Neuronal stem cell (in vitro differentiated cells): ENCODE measurements around the gene NPR3.
"Not testable (repeated sequence)": the region's sequence is repeated elsewhere in the genome, so short reads cannot be mapped to it uniquely, and the experiment has no call there.

Source experiments
- DNase-seq: peaks from one replicate; pipeline ENCODE4 v3.0.0-alpha.2; 2013; ENCODE audit warnings: low spot score
- H2AFZ ChIP-seq: one replicate; pipeline ENCODE4 v1.6.1; 2013; ENCODE audit warnings: mild to moderate bottlenecking, low read length, inconsistent platforms
- H2AK5ac ChIP-seq: 2 replicates; pipeline ENCODE4 v1.6.1; 2013; ENCODE audit warnings: low read depth, mild to moderate bottlenecking, inconsistent platforms, low read length, moderate library complexity, mixed read lengths
- H2BK120ac ChIP-seq: 2 replicates; pipeline ENCODE4 v1.6.1; 2013; ENCODE audit warnings: low read depth, mild to moderate bottlenecking, inconsistent platforms, low read length, moderate library complexity, mixed read lengths
- H2BK12ac ChIP-seq: one replicate; pipeline ENCODE4 v1.6.1; 2013; ENCODE audit warnings: low read length, inconsistent platforms
- H2BK15ac ChIP-seq: 2 replicates; pipeline ENCODE4 v1.6.1; 2013; ENCODE audit warnings: mild to moderate bottlenecking, low read length, inconsistent platforms, mixed read lengths
- H2BK5ac ChIP-seq: one replicate; pipeline ENCODE4 v1.6.1; 2013; ENCODE audit warnings: inconsistent platforms, mild to moderate bottlenecking, low read length, moderate library complexity
- H3K14ac ChIP-seq: one replicate; pipeline ENCODE4 v1.6.1; 2013; ENCODE audit warnings: low read length, inconsistent platforms
- H3K18ac ChIP-seq: 2 replicates; pipeline ENCODE4 v1.6.1; 2013; ENCODE audit warnings: low read length, inconsistent platforms
- H3K23ac ChIP-seq: 2 replicates; pipeline ENCODE4 v1.6.1; 2013; ENCODE audit warnings: low read depth, mild to moderate bottlenecking, mixed read lengths, low read length, inconsistent platforms; ENCODE audit not compliant: poor library complexity
- H3K27ac ChIP-seq: replicated peaks from 3 replicates; pipeline ENCODE4 v1.5.1; 2013; ENCODE audit warnings: low read length, inconsistent platforms
- H3K27me3 ChIP-seq, 3 experiments: 2 replicates each; pipeline ENCODE4 v1.6.1; 2013; ENCODE audit warnings: low read length in 3 of 3, mild to moderate bottlenecking in 2 of 3, inconsistent platforms in 1 of 3, low read depth in 1 of 3, mixed read lengths in 1 of 3, moderate library complexity in 1 of 3; ENCODE audit not compliant: control insufficient read depth in 3 of 3, insufficient read depth in 3 of 3
- H3K36me3 ChIP-seq, 2 donors: replicated peaks in 1 of 2; 2 replicates each; pipeline ENCODE4 v1.6.1; 2013; ENCODE audit warnings: low read length in 2 of 2; ENCODE audit not compliant: control insufficient read depth in 2 of 2, insufficient read depth in 2 of 2
- H3K4ac ChIP-seq: 2 replicates; pipeline ENCODE4 v1.6.1; 2013; ENCODE audit warnings: inconsistent platforms, mild to moderate bottlenecking, low read length, moderate library complexity
- H3K4me1 ChIP-seq, 2 donors: 1 replicate in 1 of 2; 2 replicates in 1 of 2; pipeline ENCODE4 v1.6.1; 2013; ENCODE audit warnings: low read length in 2 of 2, low read depth in 1 of 2; ENCODE audit not compliant: control insufficient read depth in 2 of 2, insufficient read depth in 1 of 2
- H3K4me2 ChIP-seq: one replicate; pipeline ENCODE4 v1.6.1; 2013; ENCODE audit warnings: mild to moderate bottlenecking, low read length, inconsistent platforms; ENCODE audit not compliant: insufficient read depth, poor library complexity, severe bottlenecking
- H3K4me3 ChIP-seq, 2 donors: 2 replicates each; pipeline ENCODE4 v1.5.1; 2013; ENCODE audit warnings: low read length in 2 of 2, mild to moderate bottlenecking in 2 of 2, inconsistent platforms in 1 of 2, moderate library complexity in 1 of 2
- H3K79me1 ChIP-seq: one replicate; pipeline ENCODE4 v1.6.1; 2013; ENCODE audit warnings: low read depth, mild to moderate bottlenecking, inconsistent platforms, low read length, moderate library complexity
- H3K9ac ChIP-seq: one replicate; pipeline ENCODE4 v1.6.1; 2013; ENCODE audit warnings: mild to moderate bottlenecking, low read depth, low read length, inconsistent platforms; ENCODE audit not compliant: poor library complexity
- H3K9me3 ChIP-seq, 2 donors: replicated peaks in 1 of 2; 2 replicates each; pipeline versions ENCODE3 to v1.6.1; 2013; ENCODE audit warnings: low read length in 2 of 2, mild to moderate bottlenecking in 2 of 2, inconsistent platforms in 1 of 2, low read depth in 1 of 2, mixed read lengths in 1 of 2, moderate library complexity in 1 of 2; ENCODE audit not compliant: control insufficient read depth in 2 of 2, insufficient read depth in 1 of 2
- H4K8ac ChIP-seq: one replicate; pipeline ENCODE4 v1.6.1; 2013; ENCODE audit warnings: low read depth, mild to moderate bottlenecking, inconsistent platforms, low read length, moderate library complexity
- H4K91ac ChIP-seq: one replicate; pipeline ENCODE4 v1.6.1; 2013; ENCODE audit warnings: low read length, low read depth, mild to moderate bottlenecking, inconsistent platforms; ENCODE audit not compliant: poor library complexity
- WGBS, 2 donors: extraction: QIAGEN DNeasy Blood & Tissue Kit; methylation state at CpG; one replicate each; pipeline ENCODE4 v1.1.7; 2013; ENCODE audit warnings: missing lambda C conversion rate in 2 of 2, mixed read lengths in 1 of 2; ENCODE audit not compliant: insufficient read length in 2 of 2, insufficient replicate concordance in 1 of 2; ENCODE audit errors: extremely low coverage in 2 of 2; 5-methylcytosine and 5-hydroxymethylcytosine counted together

Gene NPR3

DNA sequence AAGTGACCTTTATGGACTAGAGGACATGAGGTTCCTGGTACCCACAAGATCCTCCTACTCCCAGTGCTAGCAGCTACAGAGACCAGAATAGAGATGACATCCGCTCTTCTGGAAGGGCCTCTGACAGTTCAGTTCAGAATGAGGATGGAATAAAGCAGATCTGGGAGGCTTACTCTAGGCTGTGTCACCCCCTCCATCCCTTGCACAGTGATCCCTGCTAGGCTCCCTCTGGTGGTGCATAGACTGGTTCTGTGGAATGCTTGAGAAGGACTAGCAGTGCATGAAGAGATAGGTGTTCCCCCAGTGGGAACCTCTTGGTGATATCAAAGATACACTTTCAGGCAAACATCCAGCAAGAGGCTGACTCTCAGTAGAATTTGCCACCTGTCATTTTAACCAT, 83.0 kb downstream of the NPR3 start:
- Histone ChIP-seq H3K4ac (no peak overlapping the region), H3K27ac (no peak overlapping the region), H3K79me1 (no peaks in the 10 kb centered on the region), H3K18ac (no peak overlapping the region), H3K27me3 (no peaks in the 10 kb centered on the region), H3K9me3 (peaks cover 0 to 2% of the 10 kb centered on the region in 2 donors), H4K91ac (no peak overlapping the region), H3K4me1 (no peaks in the 10 kb centered on the region), H2BK15ac (no peak overlapping the region), H2BK5ac (no peak overlapping the region), H3K36me3 (no peaks in the 10 kb centered on the region), H4K8ac (no peak overlapping the region), H2BK12ac (no peak overlapping the region), H2AK5ac (no peak overlapping the region), H3K4me3 (no peak overlapping the region), H3K4me2 (no peak overlapping the region), H3K9ac (no peak overlapping the region), H3K14ac (no peak overlapping the region), H2BK120ac (no peak overlapping the region), H3K23ac (no peak overlapping the region), H2AFZ (no peak overlapping the region)
- DNase-seq: no peak
- WGBS, 2 donors: no CpG with 5 or more reads among the region's 1 CpG

DNA sequence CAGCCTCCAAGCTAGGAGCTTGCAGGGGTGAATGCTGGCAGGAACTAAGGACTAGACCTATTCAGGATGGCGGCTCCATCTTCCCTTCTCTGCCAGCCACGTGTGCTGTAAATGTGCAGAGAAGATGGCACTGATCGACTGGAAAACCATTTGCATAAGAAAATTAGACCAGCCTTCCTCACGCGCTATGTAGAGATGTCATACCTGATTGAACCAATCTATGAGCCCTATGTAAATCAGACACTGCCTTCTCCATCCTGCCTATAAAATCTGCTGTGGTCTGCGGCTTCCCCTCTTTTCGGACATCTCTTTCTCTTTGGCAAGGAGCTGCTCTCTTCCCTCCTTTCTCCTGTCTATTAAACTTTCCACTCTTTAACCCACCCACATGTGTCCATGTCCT, 91.6 kb downstream of the NPR3 start:
- Histone ChIP-seq H2BK5ac (no peak overlapping the region), H3K27me3 (no peaks in the 10 kb centered on the region), H2AK5ac (no peak overlapping the region), H3K27ac (no peak overlapping the region), H2BK12ac (no peak overlapping the region), H3K79me1 (no peaks in the 10 kb centered on the region), H3K4ac (no peak overlapping the region), H3K4me1 (no peaks in the 10 kb centered on the region), H4K91ac (no peak overlapping the region), H3K9ac (no peak overlapping the region), H2BK15ac (no peak overlapping the region), H3K4me2 (no peak overlapping the region), H2BK120ac (no peak overlapping the region), H3K18ac (no peak overlapping the region), H2AFZ (no peak overlapping the region), H3K4me3 (no peak overlapping the region), H3K14ac (no peak overlapping the region), H3K36me3 (no peaks in the 10 kb centered on the region), H3K23ac (no peak overlapping the region), H3K9me3 (no peaks in the 10 kb centered on the region), H4K8ac (no peak overlapping the region)
- no CpG with 5 or more reads among the region's 7 CpGs for WGBS, 2 donors
- no peak for DNase-seq

- no peak overlapping the region for H3K9ac ChIP-seq
- H2AFZ ChIP-seq: no peak overlapping the region
- H3K36me3 ChIP-seq: no peaks in the 10 kb centered on the region
- H3K18ac ChIP-seq: no peak overlapping the region
- H3K4me3 ChIP-seq: no peak overlapping the region
- no peaks in the 10 kb centered on the region for H3K79me1 ChIP-seq
- H3K27ac ChIP-seq: no peak overlapping the region
- no peak overlapping the region for H2BK15ac ChIP-seq
- DNase-seq: no peak
- H2AK5ac ChIP-seq: no peak overlapping the region
- H3K14ac ChIP-seq: no peak overlapping the region
- no CpG with 5 or more reads among the region's 3 CpGs for WGBS, 2 donors
- no peak overlapping the region for H2BK120ac ChIP-seq
- H3K27me3 ChIP-seq: no peaks in the 10 kb centered on the region
- no peak overlapping the region for H4K8ac ChIP-seq
- H2BK12ac ChIP-seq: no peak overlapping the region
- no peak overlapping the region for H3K4ac ChIP-seq
- H3K23ac ChIP-seq: no peak overlapping the region
- no peak overlapping the region for H3K4me2 ChIP-seq
- no peak overlapping the region for H4K91ac ChIP-seq
- H3K9me3 ChIP-seq: no peaks in the 10 kb centered on the region
- H3K4me1 ChIP-seq: no peaks in the 10 kb centered on the region
- no peak overlapping the region for H2BK5ac ChIP-seq
Measured at GRCh38 chr5:32803656-32804055, 92.5 kb downstream of the NPR3 start.

GRCh38 chr5:32805462-32805861, 94.3 kb downstream of the NPR3 start:
- not testable (repeated sequence) for H2AFZ ChIP-seq, H3K27me3 ChIP-seq, H2BK5ac ChIP-seq, H3K4ac ChIP-seq, H3K23ac ChIP-seq, H3K4me1 ChIP-seq, H3K4me3 ChIP-seq, H2BK120ac ChIP-seq, H3K4me2 ChIP-seq, H3K9ac ChIP-seq, H2AK5ac ChIP-seq, DNase-seq, H4K8ac ChIP-seq, H3K14ac ChIP-seq, H3K18ac ChIP-seq, H3K9me3 ChIP-seq, H2BK15ac ChIP-seq, H3K27ac ChIP-seq, H2BK12ac ChIP-seq, H3K79me1 ChIP-seq, H4K91ac ChIP-seq, H3K36me3 ChIP-seq
- no CpG with 5 or more reads among the region's 1 CpG for WGBS, 2 donors
